GM12873 (cell line): ENCODE results near the gene ADI1.

ENCODE experiments used
- TF ChIP-seq, protein P1 (sequence below): IDR thresholded peaks from 2 replicates; pipeline ENCODE4 v1.5.1; 2012; ENCODE audit warnings: low read depth, mild to moderate bottlenecking, moderate library complexity, low read length, control low read depth; ENCODE audit not compliant: insufficient read depth; ENCODE audit errors: missing control alignments

Gene ADI1

GRCh38 chr2:3466966-3467365 is 52.4 kb downstream of the ADI1 start:
- TF ChIP-seq, protein P1, sequence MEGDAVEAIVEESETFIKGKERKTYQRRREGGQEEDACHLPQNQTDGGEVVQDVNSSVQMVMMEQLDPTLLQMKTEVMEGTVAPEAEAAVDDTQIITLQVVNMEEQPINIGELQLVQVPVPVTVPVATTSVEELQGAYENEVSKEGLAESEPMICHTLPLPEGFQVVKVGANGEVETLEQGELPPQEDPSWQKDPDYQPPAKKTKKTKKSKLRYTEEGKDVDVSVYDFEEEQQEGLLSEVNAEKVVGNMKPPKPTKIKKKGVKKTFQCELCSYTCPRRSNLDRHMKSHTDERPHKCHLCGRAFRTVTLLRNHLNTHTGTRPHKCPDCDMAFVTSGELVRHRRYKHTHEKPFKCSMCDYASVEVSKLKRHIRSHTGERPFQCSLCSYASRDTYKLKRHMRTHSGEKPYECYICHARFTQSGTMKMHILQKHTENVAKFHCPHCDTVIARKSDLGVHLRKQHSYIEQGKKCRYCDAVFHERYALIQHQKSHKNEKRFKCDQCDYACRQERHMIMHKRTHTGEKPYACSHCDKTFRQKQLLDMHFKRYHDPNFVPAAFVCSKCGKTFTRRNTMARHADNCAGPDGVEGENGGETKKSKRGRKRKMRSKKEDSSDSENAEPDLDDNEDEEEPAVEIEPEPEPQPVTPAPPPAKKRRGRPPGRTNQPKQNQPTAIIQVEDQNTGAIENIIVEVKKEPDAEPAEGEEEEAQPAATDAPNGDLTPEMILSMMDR = no peak

- TF ChIP-seq, protein P1 = no peak
Measured at GRCh38 chr2:3466482-3466863, 52.9 kb downstream of the ADI1 start.

DNA sequence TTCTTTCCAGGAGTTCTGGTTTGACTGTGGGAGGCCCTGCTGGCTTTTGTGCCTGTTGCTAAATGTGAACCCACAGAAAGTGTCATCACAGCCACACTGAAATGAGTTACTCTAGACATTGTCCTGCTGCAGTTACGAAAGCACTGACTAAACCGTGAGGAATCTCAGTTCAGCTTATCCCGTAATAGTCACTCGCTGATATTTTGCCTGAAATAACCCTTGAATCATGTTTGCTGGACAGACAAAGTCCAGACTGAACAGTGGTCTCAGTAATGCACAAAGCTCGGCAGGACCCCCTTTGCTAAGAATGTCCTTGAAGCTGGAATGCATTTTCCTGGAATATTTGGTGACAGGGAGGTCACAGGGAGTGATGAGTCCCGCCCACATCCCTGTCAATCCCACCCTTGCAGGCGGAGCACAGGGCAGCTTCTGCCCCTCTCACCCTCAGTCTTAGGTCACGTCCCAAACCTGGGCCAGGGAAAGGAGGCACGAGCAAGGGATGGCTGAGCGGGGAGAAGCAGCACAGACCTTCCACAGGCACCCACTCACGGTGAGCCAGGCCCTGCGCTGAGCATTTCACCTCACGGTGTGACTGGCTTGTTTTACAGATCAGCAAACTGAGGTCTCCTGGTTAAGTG is 53.4 kb downstream of the ADI1 start:
- TF ChIP-seq, protein P1 = no peak

GRCh38 chr2:3465328-3465727 is 54.0 kb downstream of the ADI1 start:
- TF ChIP-seq, protein P1 = no peak

DNA sequence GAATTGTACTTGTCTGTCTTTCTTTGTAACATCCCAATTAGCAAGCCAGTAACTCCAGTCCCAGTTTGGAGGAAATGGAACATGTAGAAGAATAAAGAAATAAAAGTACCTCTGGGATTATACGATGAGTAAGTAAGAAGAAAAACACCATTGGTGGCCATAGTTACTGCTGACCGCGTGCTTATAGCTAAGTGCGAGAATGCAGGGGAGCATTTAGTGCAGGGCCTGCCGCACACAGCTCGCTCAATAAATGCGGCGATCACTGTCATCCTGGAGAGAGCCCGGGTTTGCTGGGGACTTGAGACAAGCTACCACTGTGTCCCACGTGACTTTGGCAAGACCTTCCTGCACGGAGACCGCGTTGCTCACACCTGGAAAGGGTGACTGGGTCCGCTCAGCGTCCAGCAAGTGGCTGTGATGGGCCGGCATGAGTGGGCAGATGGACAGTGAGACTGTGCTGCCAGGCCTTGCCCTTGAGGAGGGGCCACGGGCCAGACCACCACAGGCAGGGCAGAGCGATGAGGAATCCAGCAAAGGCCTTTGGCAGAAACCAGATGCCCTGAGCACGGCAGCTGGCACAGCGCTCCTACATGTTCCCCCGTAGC is 54.8 kb downstream of the ADI1 start:
- TF ChIP-seq, protein P1 = no peak

GRCh38 chr2:3463944-3464343 is 55.4 kb downstream of the ADI1 start:
- TF ChIP-seq, protein P1 = no peak

DNA sequence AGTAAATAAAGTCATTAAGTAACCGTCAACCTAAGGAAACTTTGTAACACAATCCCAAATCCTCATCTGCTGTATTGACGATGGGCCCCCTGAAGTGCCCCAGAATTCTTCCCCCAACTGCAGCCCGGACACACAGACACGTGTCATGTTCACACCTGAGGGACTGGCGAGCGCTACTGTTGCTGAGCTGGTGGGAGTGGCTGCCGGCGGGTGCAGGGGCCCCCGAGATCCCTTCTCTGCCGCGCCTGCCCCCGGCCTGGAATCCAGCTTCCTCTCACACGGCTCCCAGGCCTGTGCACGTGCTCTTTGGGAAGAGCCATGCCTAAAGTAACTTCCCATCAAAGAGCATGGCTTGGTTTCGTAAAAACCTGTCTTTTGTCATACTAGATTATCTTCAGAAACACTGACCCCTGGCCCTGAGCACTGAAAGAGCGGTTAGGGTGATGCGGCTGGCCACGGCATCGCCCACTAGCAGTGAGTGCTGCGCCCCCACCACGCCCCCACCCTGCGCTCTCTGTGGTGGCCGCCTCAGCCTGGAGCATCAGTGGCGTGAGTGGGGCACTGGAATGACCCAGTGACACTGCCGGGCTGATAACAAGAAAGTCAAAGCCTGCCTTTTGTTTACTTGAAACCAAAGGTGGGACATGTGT is 56.0 kb downstream of the ADI1 start:
- TF ChIP-seq, protein P1 = no peak
